SK-N-SH (cell line): ENCODE measurements around the gene CDH23.

Source experiments
- TF ChIP-seq, protein P1 (sequence below): fragments of 150-350 bp; IDR thresholded peaks from 2 replicates; pipeline ENCODE4 v1.6.1; 2017; ENCODE audit warnings: antibody characterized with exemption, low read length, low read depth, borderline replicate concordance
- TF ChIP-seq, protein P2 (sequence below): fragments of 200-600 bp; sonication (generic); IDR thresholded peaks from 2 replicates; pipeline ENCODE4 v1.6.1; 2017; ENCODE audit warnings: antibody characterized with exemption, mild to moderate bottlenecking, moderate library complexity

- TF ChIP-seq, protein P1, sequence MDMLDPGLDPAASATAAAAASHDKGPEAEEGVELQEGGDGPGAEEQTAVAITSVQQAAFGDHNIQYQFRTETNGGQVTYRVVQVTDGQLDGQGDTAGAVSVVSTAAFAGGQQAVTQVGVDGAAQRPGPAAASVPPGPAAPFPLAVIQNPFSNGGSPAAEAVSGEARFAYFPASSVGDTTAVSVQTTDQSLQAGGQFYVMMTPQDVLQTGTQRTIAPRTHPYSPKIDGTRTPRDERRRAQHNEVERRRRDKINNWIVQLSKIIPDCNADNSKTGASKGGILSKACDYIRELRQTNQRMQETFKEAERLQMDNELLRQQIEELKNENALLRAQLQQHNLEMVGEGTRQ: no peak
- TF ChIP-seq, protein P2, sequence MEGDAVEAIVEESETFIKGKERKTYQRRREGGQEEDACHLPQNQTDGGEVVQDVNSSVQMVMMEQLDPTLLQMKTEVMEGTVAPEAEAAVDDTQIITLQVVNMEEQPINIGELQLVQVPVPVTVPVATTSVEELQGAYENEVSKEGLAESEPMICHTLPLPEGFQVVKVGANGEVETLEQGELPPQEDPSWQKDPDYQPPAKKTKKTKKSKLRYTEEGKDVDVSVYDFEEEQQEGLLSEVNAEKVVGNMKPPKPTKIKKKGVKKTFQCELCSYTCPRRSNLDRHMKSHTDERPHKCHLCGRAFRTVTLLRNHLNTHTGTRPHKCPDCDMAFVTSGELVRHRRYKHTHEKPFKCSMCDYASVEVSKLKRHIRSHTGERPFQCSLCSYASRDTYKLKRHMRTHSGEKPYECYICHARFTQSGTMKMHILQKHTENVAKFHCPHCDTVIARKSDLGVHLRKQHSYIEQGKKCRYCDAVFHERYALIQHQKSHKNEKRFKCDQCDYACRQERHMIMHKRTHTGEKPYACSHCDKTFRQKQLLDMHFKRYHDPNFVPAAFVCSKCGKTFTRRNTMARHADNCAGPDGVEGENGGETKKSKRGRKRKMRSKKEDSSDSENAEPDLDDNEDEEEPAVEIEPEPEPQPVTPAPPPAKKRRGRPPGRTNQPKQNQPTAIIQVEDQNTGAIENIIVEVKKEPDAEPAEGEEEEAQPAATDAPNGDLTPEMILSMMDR: no peak
These were observed 179.4 kb downstream of the CDH23 start for GRCh38 chr10:71575934-71576801.
